22Rv1 (cell line): ENCODE measurements around the gene DPM3.

ENCODE experiments used
- H3K27ac ChIP-seq: fragments of 450-650 bp; 2 replicates; pipeline ENCODE4 v1.5.1; 2017
- CTCF ChIP-seq: fragments of 450-650 bp; IDR thresholded peaks from 2 replicates; pipeline ENCODE4 v1.5.1; 2017; ENCODE audit warnings: mild to moderate bottlenecking
- ZFX ChIP-seq: fragments of 450-650 bp; IDR thresholded peaks from 2 replicates; pipeline ENCODE4 v1.6.1; 2017; ENCODE audit warnings: antibody characterized with exemption, borderline replicate concordance

DPM3 gene

GRCh38 chr1:155099331-155099730 is 41.0 kb downstream of the DPM3 start:
- H3K27ac ChIP-seq = no peak overlapping the region
- TF ChIP-seq ZFX = no peak
- no peak for TF ChIP-seq CTCF

GRCh38 chr1:155094622-155094948 is 45.7 kb downstream of the DPM3 start:
- peak overlapping the region; percentile 4; the same call in 1 of the 2 replicates for H3K27ac ChIP-seq
- TF ChIP-seq CTCF (peak; percentile 50), ZFX (no peak)

- H3K27ac ChIP-seq = peak overlapping the region; percentile 4; the same call in 1 of the 2 replicates
- TF ChIP-seq CTCF = peak; percentile 81
- TF ChIP-seq ZFX = no peak
These were observed 46.3 kb downstream of the DPM3 start for GRCh38 chr1:155093911-155094621.

- TF ChIP-seq ZFX = no peak
- no peak for TF ChIP-seq CTCF
- no peak overlapping the region for H3K27ac ChIP-seq
These were observed 47.7 kb downstream of the DPM3 start for GRCh38 chr1:155092641-155093040.

- TF ChIP-seq ZFX (no peak), CTCF (no peak)
- H3K27ac ChIP-seq = no peak overlapping the region
These were observed 48.2 kb downstream of the DPM3 start for GRCh38 chr1:155092131-155092530.

GRCh38 chr1:155091071-155092051 is 49.0 kb downstream of the DPM3 start:
- peak; percentile 100 for TF ChIP-seq CTCF
- no peak for TF ChIP-seq ZFX
- no peak overlapping the region for H3K27ac ChIP-seq
